GM13976 (cell line): ENCODE data around the gene MTHFR.

Source experiments
- DNase-seq: peaks from one replicate; pipeline ENCODE4 v3.0.0; 2012; ENCODE audit warnings: low spot score
- CTCF ChIP-seq: IDR thresholded peaks from 2 replicates; pipeline ENCODE4 v1.5.1; 2012; ENCODE audit warnings: borderline replicate concordance, mild to moderate bottlenecking; ENCODE audit not compliant: insufficient read depth; ENCODE audit errors: extremely low read depth, missing control alignments, control extremely low read depth
- in situ Hi-C: fragments of 300-500 bp; cut with MboI; formaldehyde crosslinking; loops from one replicate; pipeline ENCODE4 v1.12.0; 2022; ENCODE audit warnings: low sequenced_read_pairs, mixed read lengths, inconsistent platforms; ENCODE audit not compliant: unreplicated experiment

The MTHFR gene

GRCh38 chr1:11767922-11768704, 37.7 kb downstream of the MTHFR start:
- in situ Hi-C loops = no loop called here
- no peak for DNase-seq
- no peak for TF ChIP-seq CTCF

- in situ Hi-C loops = no loop called here
- no peak for TF ChIP-seq CTCF
Measured at GRCh38 chr1:11766429-11766776, 39.4 kb downstream of the MTHFR start.

GRCh38 chr1:11765661-11766428, 39.9 kb downstream of the MTHFR start:
- no peak for TF ChIP-seq CTCF
- DNase-seq = no peak
- in situ Hi-C loops = no loop called here

More at GRCh38 chr1:11766429-11766776, 39.4 kb downstream of the MTHFR start:
- no peak for DNase-seq

- no peak for DNase-seq
- in situ Hi-C loops = no loop called here
- no peak for TF ChIP-seq CTCF
Measured at GRCh38 chr1:11764519-11764918, 41.2 kb downstream of the MTHFR start.

GRCh38 chr1:11764115-11764514, 41.6 kb downstream of the MTHFR start:
- no peak for DNase-seq
- TF ChIP-seq CTCF = no peak
- in situ Hi-C loops = no loop called here

- peak; percentile 45 for DNase-seq
- in situ Hi-C loops = no loop called here
Measured at GRCh38 chr1:11761988-11762406, 43.8 kb downstream of the MTHFR start, which contains the start of gene C1orf167. C1orf167 (plus strand) TSS chr1:11762193; CDS start chr1:11764401, 2,208 bp downstream.

More at GRCh38 chr1:11761988-11762406, 43.8 kb downstream of the MTHFR start, which contains the start of gene C1orf167:
- TF ChIP-seq CTCF = no peak
